OCI-LY3 (cell line): ENCODE data around the gene KCNJ11.

Experiments
- CTCF ChIP-seq: fragments of 200-600, 300-600 bp; sonication (generic); IDR thresholded peaks from 2 replicates; pipeline ENCODE4 v1.5.1; 2014; ENCODE audit warnings: antibody characterized with exemption, low read length, low read depth
- EZH2phosphoT487 ChIP-seq: fragments of 200-600 bp; shearing (Covaris generic); IDR thresholded peaks from 2 replicates; pipeline ENCODE4 v1.6.1; 2018; ENCODE audit warnings: antibody characterized with exemption, mixed run types, low read depth

- TF ChIP-seq CTCF = no peak
- no peak for TF ChIP-seq EZH2phosphoT487
Measured at GRCh38 chr11:17387811-17388210, 648 bp downstream of the KCNJ11 start.
